ENCODE results near the gene PDK1.

DNA sequence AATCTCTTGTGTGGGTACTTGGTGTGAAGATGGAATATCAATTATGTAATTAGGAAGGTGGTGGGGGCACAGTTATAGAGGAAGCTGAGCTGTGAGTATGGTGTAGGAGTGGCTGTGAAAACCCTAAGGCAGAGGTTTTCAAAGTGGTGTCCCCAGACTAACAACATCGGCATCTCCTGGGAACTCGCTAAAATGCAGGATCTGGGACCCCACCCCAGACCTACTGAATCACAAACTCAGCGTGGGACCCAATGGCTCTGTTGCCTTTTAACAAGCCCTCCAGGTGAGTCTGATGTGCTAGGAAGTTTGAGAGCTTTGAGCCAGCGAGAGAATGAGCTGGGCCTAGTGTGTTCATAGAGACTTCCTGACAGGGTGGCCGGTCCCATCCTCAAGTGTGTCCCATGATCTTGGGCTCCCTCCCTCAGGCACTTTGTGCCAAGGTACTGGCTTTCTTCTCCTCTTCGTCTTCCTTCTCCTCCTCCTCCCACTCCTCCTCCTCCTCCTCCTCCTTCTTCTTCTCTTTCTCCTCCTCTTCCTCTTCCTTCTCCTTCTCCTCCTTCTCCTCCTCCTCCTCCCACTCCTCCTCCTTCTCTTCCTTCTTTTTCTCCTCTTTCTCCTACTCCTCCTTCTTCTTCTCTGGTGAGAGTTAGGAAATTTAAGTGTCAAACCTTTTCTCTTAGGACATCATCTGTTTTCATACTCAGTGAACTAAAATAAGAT, 86.6 kb downstream of the PDK1 start:
- TF ChIP-seq, protein P1, sequence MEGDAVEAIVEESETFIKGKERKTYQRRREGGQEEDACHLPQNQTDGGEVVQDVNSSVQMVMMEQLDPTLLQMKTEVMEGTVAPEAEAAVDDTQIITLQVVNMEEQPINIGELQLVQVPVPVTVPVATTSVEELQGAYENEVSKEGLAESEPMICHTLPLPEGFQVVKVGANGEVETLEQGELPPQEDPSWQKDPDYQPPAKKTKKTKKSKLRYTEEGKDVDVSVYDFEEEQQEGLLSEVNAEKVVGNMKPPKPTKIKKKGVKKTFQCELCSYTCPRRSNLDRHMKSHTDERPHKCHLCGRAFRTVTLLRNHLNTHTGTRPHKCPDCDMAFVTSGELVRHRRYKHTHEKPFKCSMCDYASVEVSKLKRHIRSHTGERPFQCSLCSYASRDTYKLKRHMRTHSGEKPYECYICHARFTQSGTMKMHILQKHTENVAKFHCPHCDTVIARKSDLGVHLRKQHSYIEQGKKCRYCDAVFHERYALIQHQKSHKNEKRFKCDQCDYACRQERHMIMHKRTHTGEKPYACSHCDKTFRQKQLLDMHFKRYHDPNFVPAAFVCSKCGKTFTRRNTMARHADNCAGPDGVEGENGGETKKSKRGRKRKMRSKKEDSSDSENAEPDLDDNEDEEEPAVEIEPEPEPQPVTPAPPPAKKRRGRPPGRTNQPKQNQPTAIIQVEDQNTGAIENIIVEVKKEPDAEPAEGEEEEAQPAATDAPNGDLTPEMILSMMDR (IDR thresholded peaks at IDR 0.05) = no peak
- TF ChIP-seq POLR2A (IDR thresholded peaks at IDR 0.05) = no peak

All from thyroid gland (tissue), 4 donors.